Activated T-cell treated with anti-CD3 and anti-CD28 coated beads, Interleukin-2, amount 50 U/mL, for 4 hours (primary cell): Measurements from ENCODE around the gene ZBTB39. TPM values are rescaled to one million over a fixed set of nuclear protein-coding genes. Genes with fewer than 3 reads are reported as not detected.
A peak's percentile ranks its signal among the peaks of the same experiment; 100 is the strongest.

Experiments used
- ATAC-seq, 2 donors: fragments of 200-7000 bp; cut with Tn5 transposase; one replicate each; pipeline ENCODE4 v1.10.0; 2021
- DNase-seq: peaks from one replicate; pipeline ENCODE4 v3.0.0-alpha.2; 2020
- H3K27me3 Mint-ChIP-seq: one replicate; pipeline ENCODE4 v1.8.0; 2021; ENCODE audit warnings: low read depth, mixed read lengths
- H3K36me3 Mint-ChIP-seq: one replicate; pipeline ENCODE4 v1.8.0; 2022; ENCODE audit warnings: mixed read lengths; ENCODE audit not compliant: insufficient read depth
- H3K4me1 Mint-ChIP-seq: one replicate; pipeline ENCODE4 v1.8.0; 2021; ENCODE audit warnings: low read depth, mixed read lengths
- H3K4me3 Mint-ChIP-seq: one replicate; pipeline ENCODE4 v1.8.0; 2021; ENCODE audit warnings: mild to moderate bottlenecking, moderate library complexity, mixed read lengths
- H3K9me3 Mint-ChIP-seq: one replicate; pipeline ENCODE4 v1.8.0; 2021; ENCODE audit warnings: mixed read lengths
- total RNA-seq, 3 donors: library from RNA; stranded (reverse); gene quantifications; one replicate each; pipeline ENCODE4 v1.2.1, GENCODE V29; 2021

ZBTB39 gene
- total RNA-seq, 3 donors from 2014 or later = 9.5 to 10.6 (median 9.7) TPM

DNA sequence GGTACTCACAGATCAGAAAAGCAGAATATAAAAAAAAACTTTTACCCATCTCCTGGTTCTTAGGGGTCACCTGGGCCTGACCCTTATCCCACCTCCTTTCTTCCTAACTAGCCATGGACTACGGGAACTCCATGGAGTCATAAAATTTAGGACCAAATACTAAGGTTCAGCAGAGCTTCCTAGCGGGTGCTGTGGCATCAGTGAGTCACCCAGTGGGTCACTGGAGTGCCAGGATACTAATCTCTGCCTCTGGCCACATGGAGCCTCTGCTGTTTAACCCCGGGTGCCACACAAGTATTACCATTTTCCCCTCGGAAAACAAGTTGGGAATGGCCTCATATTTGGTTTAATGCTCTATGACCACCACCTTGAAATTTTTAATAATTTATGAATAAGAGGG is 6.9 kb downstream of the ZBTB39 start:
- peaks cover 50% of the 10 kb centered on the region for H3K36me3 Mint-ChIP-seq
- no peak overlapping the region for H3K4me3 Mint-ChIP-seq
- DNase-seq = no peak
- no peaks in the 10 kb centered on the region for H3K27me3 Mint-ChIP-seq
- no peak for ATAC-seq
- no peaks in the 10 kb centered on the region for H3K9me3 Mint-ChIP-seq
- H3K4me1 Mint-ChIP-seq = peaks cover 52% of the 10 kb centered on the region

DNA sequence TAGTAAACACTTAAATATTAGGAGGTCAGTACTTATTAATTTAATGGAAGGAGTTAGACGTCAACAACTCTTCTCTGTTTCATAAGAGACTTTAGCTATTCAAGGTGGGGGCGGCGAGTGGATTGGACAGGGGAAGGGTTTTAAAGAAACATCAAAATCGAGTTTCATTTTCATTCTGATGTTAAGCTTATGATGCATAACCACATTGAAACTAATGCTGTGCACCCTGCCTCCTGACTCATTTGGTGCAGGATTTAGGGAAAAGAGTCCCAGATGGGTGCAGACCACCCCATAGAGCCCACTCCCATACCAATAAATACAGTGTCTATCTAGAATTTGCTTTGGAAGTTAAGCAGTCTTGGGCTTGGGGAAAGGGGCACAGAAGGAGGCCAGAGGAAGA is 7.4 kb downstream of the ZBTB39 start:
- H3K27me3 Mint-ChIP-seq = no peaks in the 10 kb centered on the region
- DNase-seq (no peak), ATAC-seq (peak; percentile 90 to 91)
- no peaks in the 10 kb centered on the region for H3K9me3 Mint-ChIP-seq
- peaks cover 46% of the 10 kb centered on the region for H3K36me3 Mint-ChIP-seq
- H3K4me1 Mint-ChIP-seq = peaks cover 48% of the 10 kb centered on the region
- peak overlapping the region; percentile 9 for H3K4me3 Mint-ChIP-seq

DNA sequence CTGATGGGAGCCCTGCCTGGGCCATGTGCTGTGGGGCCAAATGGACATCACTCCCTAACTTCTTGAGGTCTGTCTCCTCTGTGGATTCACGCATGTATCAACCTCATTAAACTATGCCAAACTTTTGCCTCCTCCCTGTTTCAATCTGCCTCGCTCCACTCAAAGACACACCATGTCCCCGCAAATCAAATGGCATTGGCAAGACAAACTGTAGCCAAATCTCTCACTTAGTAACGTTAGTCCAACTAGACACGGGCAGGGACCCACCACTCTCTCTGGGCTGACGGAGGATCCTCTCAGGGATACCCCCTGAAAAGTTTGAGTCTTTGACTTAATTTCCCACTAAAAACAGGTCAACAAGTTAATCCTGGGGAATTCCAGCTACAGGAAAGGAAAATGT is 8.0 kb downstream of the ZBTB39 start:
- DNase-seq = no peak
- peaks cover 48% of the 10 kb centered on the region for H3K4me1 Mint-ChIP-seq
- peak overlapping the region; percentile 9 for H3K4me3 Mint-ChIP-seq
- peaks cover 40% of the 10 kb centered on the region for H3K36me3 Mint-ChIP-seq
- H3K27me3 Mint-ChIP-seq = no peaks in the 10 kb centered on the region
- H3K9me3 Mint-ChIP-seq = no peaks in the 10 kb centered on the region
- ATAC-seq = no peak

DNA sequence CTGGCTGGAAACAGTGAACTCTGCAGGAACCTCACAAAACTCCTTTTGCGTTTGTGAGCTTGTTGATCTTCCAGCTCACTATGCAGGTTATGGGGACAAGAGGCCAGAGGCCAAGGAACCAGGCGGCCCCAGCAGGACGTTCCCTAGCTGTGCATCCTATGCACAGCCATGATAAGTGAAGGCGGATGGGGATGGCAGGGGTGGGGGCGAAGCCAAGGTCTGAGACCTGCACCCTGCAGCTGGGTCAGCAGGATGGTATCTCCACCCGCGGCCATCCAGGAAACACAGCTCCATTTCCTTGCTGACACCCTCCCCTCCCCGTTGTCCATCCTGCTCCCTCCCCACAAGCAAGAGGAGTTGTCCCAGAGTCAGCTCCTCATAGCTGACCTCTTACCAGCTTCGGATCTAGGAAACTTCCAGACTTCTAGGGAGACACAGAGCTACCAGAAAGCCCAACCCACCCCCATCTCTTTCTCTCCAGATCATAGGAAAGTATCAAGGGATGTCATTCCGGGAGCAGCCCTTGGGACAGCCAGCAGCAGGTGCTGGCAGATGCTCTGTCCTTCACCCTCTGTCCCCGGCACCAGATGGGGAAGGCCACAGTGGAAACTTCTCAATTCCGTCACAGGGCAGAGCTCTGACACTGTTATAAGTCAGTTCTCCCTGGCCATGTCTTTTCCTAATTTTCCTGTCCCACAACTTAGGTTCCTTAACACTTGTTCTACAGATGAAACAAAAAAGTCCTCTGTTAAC is 9.4 kb downstream of the ZBTB39 start:
- Mint-ChIP-seq H3K9me3 (no peaks in the 10 kb centered on the region), H3K4me1 (peaks cover 42% of the 10 kb centered on the region), H3K36me3 (peaks cover 32% of the 10 kb centered on the region), H3K27me3 (no peaks in the 10 kb centered on the region), H3K4me3 (no peak overlapping the region)
- no peak for DNase-seq
- ATAC-seq = no peak

DNA sequence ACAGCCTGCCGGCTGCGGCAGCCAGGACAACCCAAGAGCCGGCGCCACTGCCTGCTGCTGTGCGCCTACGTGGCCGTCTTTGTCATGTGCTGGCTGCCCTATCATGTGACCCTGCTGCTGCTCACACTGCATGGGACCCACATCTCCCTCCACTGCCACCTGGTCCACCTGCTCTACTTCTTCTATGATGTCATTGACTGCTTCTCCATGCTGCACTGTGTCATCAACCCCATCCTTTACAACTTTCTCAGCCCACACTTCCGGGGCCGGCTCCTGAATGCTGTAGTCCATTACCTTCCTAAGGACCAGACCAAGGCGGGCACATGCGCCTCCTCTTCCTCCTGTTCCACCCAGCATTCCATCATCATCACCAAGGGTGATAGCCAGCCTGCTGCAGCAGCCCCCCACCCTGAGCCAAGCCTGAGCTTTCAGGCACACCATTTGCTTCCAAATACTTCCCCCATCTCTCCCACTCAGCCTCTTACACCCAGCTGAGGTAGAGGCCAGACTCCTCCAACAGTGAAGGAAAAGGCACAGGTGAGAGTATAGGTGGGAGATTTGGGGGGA is 10.3 kb downstream of the ZBTB39 start:
- Mint-ChIP-seq H3K4me3 (no peak overlapping the region), H3K4me1 (peaks cover 39% of the 10 kb centered on the region), H3K27me3 (no peaks in the 10 kb centered on the region), H3K36me3 (peaks cover 32% of the 10 kb centered on the region), H3K9me3 (no peaks in the 10 kb centered on the region)
- no peak for DNase-seq
- no peak for ATAC-seq

DNA sequence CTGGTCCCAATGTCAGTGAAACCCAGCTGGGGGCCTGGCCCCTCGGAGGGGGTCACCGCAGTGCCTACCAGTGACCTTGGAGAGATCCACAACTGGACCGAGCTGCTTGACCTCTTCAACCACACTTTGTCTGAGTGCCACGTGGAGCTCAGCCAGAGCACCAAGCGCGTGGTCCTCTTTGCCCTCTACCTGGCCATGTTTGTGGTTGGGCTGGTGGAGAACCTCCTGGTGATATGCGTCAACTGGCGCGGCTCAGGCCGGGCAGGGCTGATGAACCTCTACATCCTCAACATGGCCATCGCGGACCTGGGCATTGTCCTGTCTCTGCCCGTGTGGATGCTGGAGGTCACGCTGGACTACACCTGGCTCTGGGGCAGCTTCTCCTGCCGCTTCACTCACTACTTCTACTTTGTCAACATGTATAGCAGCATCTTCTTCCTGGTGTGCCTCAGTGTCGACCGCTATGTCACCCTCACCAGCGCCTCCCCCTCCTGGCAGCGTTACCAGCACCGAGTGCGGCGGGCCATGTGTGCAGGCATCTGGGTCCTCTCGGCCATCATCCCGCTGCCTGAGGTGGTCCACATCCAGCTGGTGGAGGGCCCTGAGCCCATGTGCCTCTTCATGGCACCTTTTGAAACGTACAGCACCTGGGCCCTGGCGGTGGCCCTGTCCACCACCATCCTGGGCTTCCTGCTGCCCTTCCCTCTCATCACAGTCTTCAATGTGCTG is 11.0 kb downstream of the ZBTB39 start:
- no peaks in the 10 kb centered on the region for H3K27me3 Mint-ChIP-seq
- H3K4me3 Mint-ChIP-seq = no peak overlapping the region
- ATAC-seq (no peak), DNase-seq (no peak)
- H3K4me1 Mint-ChIP-seq = peaks cover 33% of the 10 kb centered on the region
- peaks cover 27% of the 10 kb centered on the region for H3K36me3 Mint-ChIP-seq
- H3K9me3 Mint-ChIP-seq = no peaks in the 10 kb centered on the region

DNA sequence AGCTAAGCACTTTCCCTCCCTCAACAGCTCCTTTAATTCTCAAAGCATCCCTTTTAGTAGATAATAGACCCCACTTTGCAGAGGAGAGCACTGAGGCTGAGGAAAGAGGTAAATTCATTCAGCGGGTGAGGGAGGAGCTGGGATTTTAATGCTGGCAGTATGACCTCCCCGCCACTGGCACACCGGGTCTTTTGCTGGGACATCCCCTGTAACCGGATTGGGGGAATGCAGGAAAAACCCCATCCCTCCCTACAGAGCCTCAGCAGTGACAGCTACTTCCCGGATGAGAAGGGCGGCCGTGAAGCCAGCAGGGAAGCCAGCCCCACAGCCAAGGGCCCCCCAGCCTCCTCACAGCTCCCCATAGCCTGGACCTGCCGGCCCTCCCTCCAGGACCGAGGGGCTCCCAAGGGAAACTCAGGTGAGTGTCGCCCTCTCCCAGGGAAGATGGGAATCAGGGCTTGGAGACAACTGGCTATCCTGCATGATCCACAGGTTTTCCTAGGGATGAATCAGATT is 12.1 kb downstream of the ZBTB39 start:
- Mint-ChIP-seq H3K9me3 (no peaks in the 10 kb centered on the region), H3K4me3 (no peak overlapping the region), H3K4me1 (peaks cover 22% of the 10 kb centered on the region), H3K27me3 (no peaks in the 10 kb centered on the region), H3K36me3 (peaks cover 21% of the 10 kb centered on the region)
- DNase-seq (no peak), ATAC-seq (no peak)

DNA sequence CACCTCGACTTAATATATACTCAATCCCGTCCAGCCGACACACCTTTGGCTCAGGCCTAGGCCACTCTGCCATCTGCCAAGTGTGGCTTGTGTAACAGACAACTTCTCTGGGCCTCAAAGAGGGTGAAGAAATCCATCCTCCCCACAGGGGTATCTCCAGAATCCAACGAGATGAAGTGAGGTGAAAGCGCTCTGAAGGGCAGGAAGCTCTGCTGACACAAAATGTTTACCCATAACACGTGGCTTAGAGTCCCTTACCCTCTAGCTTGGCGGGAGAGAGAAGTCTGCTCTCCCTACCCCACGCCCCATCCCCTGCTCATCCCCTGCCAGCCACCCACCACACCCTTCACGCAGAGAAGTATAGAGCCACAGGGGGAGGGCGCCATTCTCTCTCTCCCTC is 13.0 kb downstream of the ZBTB39 start:
- Mint-ChIP-seq H3K27me3 (no peaks in the 10 kb centered on the region), H3K4me1 (peaks cover 13% of the 10 kb centered on the region), H3K9me3 (no peaks in the 10 kb centered on the region), H3K36me3 (peaks cover 17% of the 10 kb centered on the region), H3K4me3 (no peak overlapping the region)
- no peak for ATAC-seq
- no peak for DNase-seq

DNA sequence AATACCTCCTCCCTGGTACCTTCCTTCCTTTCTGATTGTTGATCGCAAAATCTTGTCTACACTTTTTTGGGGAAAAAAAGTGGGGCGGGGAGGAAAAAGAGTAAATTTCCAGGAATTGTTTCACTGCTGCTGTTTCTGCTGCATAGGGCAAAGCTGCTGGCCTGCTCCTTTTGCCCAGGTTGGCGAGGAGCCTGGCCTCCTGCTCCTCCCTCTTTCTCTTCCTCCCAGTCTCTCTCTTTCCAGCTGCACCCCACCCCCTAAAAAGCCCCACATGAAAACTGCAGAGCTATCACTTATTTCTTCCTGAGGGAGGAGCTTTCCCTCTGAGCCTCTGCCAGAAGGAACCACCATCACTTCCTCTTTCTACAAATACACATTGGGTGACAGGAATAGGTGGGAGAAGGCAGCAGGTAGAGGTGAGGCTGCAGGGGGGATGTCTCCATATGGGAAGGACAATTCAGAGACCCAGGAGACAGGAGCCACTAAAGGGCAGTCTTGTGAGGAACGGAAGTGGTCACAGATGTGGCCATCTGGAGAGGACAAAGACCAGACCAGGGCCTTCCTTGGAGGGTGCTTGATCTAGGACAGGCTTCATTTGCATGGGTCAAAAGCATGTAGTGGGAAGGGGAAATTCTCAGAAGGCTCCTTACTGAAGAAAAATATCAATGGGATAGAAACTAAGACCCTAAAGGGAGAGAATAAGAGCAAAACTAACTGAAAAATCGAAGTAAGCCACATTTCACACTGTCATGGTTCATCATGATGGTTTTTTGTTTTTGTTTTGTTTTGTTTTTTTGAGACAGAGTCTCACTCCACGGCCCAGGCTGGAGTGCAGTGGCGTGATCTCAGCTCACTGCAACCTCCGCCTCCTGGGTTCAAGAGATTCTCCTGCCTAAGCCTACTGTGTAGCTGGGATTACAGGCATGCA is 14.8 kb downstream of the ZBTB39 start:
- Mint-ChIP-seq H3K27me3 (no peaks in the 10 kb centered on the region), H3K4me1 (peaks cover 12% of the 10 kb centered on the region), H3K4me3 (no peak overlapping the region), H3K9me3 (no peaks in the 10 kb centered on the region), H3K36me3 (peaks cover 10% of the 10 kb centered on the region)
- DNase-seq (no peak), ATAC-seq (no peak)

DNA sequence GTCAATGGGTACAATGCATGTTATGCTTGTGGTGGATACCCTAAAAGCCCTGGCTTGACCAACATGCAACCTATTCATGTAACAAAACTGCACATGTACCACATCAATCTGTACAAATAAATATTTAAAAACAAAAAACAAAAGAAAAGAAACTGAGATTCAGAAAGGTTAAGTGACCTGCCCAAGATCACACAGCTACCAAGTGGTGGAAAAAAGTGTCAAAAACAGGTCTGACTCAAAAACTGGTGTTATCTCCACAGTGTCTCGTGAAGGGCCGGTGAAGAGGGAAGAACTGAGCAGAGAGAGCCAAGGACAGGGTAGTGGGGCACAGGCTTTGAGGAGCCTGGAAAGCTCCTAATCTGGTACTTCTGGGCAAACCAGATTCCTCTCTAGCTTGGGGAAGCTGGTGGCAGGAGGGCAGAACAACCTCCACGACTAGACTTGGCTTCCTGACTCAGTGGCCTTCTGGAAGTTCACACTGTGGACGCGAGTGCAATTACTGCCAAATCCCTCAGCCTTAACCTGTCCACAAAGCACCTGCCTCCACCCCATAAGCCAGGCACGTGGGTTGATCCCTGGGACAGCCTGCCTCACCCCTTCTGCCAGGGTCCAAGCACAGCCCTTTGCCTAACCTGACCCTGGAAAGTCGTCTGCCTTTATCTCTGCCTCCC is 15.6 kb downstream of the ZBTB39 start:
- ATAC-seq = no peak
- no peak overlapping the region for H3K4me3 Mint-ChIP-seq

DNA sequence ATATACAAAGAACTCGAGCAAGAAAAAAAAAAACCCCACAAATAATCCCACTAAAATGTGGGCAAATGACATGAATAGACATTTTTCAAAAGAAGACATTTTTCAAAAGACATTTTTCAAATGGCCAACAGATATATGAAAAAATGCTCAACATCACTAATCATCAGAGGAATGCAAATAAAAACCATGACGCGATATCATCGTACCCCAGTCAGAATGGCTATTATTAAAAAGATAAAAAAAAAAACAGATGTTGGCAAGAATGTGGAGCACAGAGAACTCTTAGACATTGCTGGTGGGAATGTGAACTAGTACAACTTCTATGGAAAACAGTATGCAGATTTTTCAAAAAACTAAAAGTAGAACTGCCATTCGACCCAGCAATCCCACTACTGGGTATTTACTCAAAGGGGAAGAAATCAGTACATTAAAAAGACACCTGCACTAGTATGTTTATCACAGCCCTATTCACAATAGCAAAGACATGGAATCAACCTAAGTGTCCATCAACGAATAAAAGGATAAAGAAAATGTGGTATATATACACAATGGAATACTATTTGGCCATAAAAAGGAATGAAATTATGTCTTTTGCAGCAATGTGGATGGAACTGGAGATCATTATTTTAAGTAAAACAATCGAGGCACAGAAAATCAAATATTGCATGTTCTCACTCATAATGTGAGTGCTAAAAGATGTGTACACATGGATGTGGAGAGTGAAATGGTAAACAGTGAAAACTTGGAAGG is 16.3 kb downstream of the ZBTB39 start:
- H3K4me1 Mint-ChIP-seq = peaks cover 12% of the 10 kb centered on the region
- no peaks in the 10 kb centered on the region for H3K9me3 Mint-ChIP-seq
- DNase-seq (no peak), ATAC-seq (no peak)
- no peak overlapping the region for H3K4me3 Mint-ChIP-seq
- H3K36me3 Mint-ChIP-seq = peaks cover 2% of the 10 kb centered on the region
- no peaks in the 10 kb centered on the region for H3K27me3 Mint-ChIP-seq

More for the DNA sequence above, 15.6 kb downstream of the ZBTB39 start:
- peaks cover 2% of the 10 kb centered on the region for H3K36me3 Mint-ChIP-seq
- H3K27me3 Mint-ChIP-seq = no peaks in the 10 kb centered on the region
- DNase-seq = no peak
- no peaks in the 10 kb centered on the region for H3K9me3 Mint-ChIP-seq
- H3K4me1 Mint-ChIP-seq = peaks cover 12% of the 10 kb centered on the region

DNA sequence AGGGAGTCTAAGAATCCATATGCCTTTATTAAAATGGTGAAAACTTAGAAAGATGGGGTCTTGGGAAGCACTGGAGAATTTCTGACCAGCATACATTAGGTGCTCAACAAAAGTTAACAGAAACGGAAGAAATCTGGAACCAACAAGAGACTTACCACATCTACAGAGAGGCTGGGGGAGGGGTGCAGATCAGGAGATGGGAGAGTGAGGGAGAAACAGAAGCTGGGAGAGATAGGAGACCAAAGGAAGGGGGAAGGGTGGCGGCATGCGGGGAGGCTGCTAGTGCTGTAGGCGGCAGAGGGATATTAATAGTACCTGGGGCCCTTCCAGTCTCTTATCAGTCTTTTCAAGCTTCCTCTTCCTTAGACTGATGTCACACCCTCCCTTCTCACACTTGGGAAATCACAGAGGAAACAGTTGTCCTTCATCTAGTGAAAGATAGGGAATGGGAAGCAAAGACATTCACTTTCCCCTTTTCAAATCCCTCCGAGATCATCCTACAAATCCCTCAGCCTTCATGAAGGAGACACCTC is 18.1 kb downstream of the ZBTB39 start:
- Mint-ChIP-seq H3K9me3 (no peaks in the 10 kb centered on the region), H3K4me1 (peaks cover 12% of the 10 kb centered on the region), H3K36me3 (peaks cover 2% of the 10 kb centered on the region), H3K4me3 (no peak overlapping the region), H3K27me3 (no peaks in the 10 kb centered on the region)
- DNase-seq (no peak), ATAC-seq (no peak)
